AG10803 (cell line): ENCODE results near the gene NAALADL2.

ENCODE experiments used
- DNase-seq: peaks from one replicate; pipeline ENCODE4 v3.0.0; 2010; ENCODE audit warnings: low read depth
- H3K4me3 ChIP-seq: 2 replicates; pipeline ENCODE4 v1.5.1; 2011; ENCODE audit warnings: mild to moderate bottlenecking, low read length, control low read depth
- TF ChIP-seq, protein P1 (sequence below): conservative IDR thresholded peaks from 2 replicates; pipeline ENCODE4 v1.5.1; 2011; ENCODE audit warnings: mild to moderate bottlenecking, low read length, control low read depth, inconsistent platforms

Gene NAALADL2

DNA sequence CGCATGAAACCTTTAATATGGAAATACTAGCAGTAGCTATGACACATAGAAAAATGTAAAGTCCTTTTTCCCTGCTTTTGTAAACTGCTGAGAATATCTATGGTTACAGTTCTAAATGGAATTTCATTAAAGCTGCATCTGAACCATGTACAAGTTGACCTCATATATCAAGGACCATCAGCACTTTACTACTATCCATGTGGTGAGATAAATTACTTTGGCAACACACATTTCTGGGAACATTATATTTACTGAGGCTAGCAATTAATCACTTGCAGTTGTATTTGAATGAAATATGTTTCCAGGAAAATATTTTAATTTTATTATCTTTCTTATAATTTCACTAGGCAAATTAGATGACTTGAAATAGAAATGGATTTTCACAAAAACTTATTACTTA lies 545.5 kb downstream of the NAALADL2 start:
- TF ChIP-seq, protein P1, sequence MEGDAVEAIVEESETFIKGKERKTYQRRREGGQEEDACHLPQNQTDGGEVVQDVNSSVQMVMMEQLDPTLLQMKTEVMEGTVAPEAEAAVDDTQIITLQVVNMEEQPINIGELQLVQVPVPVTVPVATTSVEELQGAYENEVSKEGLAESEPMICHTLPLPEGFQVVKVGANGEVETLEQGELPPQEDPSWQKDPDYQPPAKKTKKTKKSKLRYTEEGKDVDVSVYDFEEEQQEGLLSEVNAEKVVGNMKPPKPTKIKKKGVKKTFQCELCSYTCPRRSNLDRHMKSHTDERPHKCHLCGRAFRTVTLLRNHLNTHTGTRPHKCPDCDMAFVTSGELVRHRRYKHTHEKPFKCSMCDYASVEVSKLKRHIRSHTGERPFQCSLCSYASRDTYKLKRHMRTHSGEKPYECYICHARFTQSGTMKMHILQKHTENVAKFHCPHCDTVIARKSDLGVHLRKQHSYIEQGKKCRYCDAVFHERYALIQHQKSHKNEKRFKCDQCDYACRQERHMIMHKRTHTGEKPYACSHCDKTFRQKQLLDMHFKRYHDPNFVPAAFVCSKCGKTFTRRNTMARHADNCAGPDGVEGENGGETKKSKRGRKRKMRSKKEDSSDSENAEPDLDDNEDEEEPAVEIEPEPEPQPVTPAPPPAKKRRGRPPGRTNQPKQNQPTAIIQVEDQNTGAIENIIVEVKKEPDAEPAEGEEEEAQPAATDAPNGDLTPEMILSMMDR: no peak
- DNase-seq: peak; percentile 21
- H3K4me3 ChIP-seq: no peak overlapping the region

DNA sequence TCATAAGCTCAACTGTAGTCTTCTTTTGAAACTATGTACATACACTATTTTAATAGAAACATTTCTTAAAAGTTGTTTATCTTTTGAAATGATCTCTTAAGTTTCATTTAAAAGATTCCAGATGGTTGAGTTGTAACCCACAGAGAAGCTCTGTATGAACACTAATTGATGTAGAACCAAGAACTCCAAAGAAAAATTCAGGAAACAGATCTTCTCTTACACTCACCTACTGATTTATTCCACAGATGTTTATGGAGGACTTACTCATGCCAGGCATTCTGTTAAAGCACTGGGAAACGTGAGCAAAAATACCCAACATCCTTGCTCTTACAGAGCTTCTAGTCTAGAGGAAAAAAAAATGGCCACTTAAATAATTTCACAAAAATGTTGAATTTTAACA lies 551.1 kb downstream of the NAALADL2 start:
- H3K4me3 ChIP-seq: no peak overlapping the region
- peak; percentile 71 for DNase-seq
- TF ChIP-seq, protein P1: no peak

DNA sequence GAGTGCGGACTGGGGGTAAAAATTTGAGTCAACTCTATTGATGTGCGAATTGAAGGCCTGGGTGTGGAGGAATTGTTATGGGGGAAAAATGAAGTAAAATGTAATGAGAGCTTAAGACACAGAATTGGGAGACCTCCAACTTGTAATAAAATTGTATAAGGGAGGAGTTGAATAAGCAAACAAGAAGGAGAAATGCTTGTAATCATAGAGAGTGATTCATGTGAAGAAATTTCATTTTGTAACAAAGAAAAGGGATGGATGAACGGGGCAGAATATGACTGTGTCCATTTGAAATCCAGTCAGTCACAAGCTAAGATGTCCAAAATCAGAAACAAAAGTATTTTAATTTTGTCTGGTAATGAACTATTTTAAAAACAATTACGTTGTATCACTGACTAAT lies 552.3 kb downstream of the NAALADL2 start:
- DNase-seq: no peak
- TF ChIP-seq, protein P1: no peak

DNA sequence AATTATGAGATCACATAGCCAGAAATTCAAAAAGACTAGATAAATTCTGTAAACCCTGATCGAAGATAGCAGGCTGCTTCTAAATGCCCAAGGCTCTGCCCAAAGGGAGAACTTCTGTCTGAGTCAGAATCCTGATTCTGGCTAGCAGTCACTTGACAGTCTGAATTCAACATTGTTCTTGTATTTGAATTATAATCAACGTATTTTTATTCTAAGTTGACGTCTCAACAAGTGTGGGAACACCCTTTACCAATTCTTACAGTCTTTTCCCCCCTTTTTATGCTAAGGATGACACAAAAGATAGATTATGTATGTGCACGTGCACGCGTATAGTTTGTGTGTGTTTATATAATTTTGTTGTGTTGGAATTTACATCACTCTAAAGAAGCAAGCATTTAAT lies 552.8 kb downstream of the NAALADL2 start:
- TF ChIP-seq, protein P1: no peak
- no peak overlapping the region for H3K4me3 ChIP-seq
- no peak for DNase-seq

More for the DNA sequence above, 552.3 kb downstream of the NAALADL2 start:
- H3K4me3 ChIP-seq: no peak overlapping the region

DNA sequence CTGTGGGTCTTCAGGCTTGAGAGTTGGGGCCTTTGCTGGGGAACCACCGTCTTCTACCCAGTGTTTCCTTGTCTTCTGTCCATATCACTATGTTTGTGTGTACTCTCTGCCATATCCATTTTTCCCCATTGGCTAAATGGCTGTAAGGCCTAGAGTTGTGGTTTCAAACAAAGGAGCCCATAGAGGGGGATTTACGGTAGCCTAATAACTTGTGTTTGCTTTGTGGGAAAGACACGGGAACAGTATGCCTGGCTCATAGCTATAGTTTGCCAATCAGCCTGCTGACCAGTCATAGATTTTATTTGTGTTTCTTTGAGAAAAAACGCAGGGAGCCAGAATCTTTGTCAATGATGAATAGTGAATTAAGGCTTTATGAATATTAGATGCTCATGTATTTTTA lies 554.8 kb downstream of the NAALADL2 start:
- H3K4me3 ChIP-seq: no peak overlapping the region
- TF ChIP-seq, protein P1: no peak
- no peak for DNase-seq

DNA sequence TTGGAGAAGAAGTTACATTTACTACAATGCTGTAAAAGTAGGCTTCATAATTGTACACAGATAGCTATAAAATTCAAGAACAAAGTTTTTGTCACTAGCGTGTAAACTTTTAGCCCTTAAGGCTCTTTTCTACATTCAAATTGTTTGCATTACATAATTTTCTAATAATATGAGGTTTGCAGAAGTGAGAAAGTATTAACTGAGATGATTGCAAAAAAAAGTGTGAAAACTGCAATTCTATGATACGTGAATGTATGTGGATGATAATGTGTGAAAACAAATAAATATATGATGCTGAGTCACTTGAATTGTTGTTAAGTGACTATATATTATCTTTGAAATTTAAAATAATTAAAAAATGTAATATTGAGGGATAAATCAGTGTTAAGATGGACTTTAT lies 557.5 kb downstream of the NAALADL2 start:
- DNase-seq: no peak
- TF ChIP-seq, protein P1: no peak
- no peak overlapping the region for H3K4me3 ChIP-seq

DNA sequence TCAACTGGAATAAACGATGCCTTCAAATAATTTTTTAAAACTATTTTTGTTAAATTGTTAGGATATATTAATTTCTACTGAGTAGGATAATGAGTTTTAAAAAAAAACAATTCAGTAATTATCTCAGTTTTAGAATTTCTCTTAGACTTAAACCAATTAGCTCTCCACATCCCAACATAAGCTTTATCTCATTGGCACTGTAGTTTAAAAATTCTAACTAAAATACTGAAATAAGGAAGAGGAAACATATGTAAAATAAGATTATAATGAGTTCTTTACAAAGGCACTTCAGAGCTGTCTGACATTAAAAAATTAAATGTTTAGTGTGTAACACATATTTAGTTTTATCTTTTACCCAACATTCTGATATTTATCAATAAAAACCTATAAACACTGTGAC lies 558.3 kb downstream of the NAALADL2 start:
- H3K4me3 ChIP-seq: no peak overlapping the region
- TF ChIP-seq, protein P1: no peak
- no peak for DNase-seq
